ENCODE results near the gene CYP4V2.
"Not testable (repeated sequence)": the region's sequence is repeated elsewhere in the genome, so short reads cannot be mapped to it uniquely, and the experiment has no call there.

GRCh38 chr4:186247062-186247752 lies 55.8 kb downstream of the CYP4V2 start:
- TF ChIP-seq POLR2A, POLR2AphosphoS5 (IDR thresholded peaks at IDR 0.05): not testable (repeated sequence)
- TF ChIP-seq, protein P1, sequence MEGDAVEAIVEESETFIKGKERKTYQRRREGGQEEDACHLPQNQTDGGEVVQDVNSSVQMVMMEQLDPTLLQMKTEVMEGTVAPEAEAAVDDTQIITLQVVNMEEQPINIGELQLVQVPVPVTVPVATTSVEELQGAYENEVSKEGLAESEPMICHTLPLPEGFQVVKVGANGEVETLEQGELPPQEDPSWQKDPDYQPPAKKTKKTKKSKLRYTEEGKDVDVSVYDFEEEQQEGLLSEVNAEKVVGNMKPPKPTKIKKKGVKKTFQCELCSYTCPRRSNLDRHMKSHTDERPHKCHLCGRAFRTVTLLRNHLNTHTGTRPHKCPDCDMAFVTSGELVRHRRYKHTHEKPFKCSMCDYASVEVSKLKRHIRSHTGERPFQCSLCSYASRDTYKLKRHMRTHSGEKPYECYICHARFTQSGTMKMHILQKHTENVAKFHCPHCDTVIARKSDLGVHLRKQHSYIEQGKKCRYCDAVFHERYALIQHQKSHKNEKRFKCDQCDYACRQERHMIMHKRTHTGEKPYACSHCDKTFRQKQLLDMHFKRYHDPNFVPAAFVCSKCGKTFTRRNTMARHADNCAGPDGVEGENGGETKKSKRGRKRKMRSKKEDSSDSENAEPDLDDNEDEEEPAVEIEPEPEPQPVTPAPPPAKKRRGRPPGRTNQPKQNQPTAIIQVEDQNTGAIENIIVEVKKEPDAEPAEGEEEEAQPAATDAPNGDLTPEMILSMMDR (IDR thresholded peaks at IDR 0.05): not testable (repeated sequence)
